ENCODE data around the gene TLR7.

Gene TLR7

GRCh38 chrX:12866451-12867377 is at the start of gene TLR7:
TLR7 (plus strand) TSS chrX:12867072; CDS start chrX:12867579, 507 bp downstream.
- no peak within 1 kb of the TSS for H3K4me3 ChIP-seq (ENCODE audit: low read depth in 1 of 2, low read length in 2 of 2)
- H3K9ac ChIP-seq (ENCODE audit: low read depth in 1 of 2, low read length in 2 of 2) = no peak within 1 kb of the TSS
- H3K36me3 ChIP-seq (ENCODE audit: control insufficient read depth in 1 of 2, insufficient read depth in 2 of 2, low read length in 2 of 2) = no peaks in the 10 kb centered on the region
- no peak within 1 kb of the TSS for H3K27ac ChIP-seq (ENCODE audit: low read depth, low read length)
- no peaks in the 10 kb centered on the region for H3K4me1 ChIP-seq (ENCODE audit: control insufficient read depth in 1 of 2, insufficient read depth in 2 of 2, low read length in 2 of 2)
- H3K27me3 ChIP-seq (ENCODE audit: control insufficient read depth in 1 of 2, insufficient read depth in 2 of 2, low read length in 2 of 2) = no peaks in the 10 kb centered on the region
- H3K9me3 ChIP-seq (ENCODE audit: control insufficient read depth in 1 of 2, low read length in 2 of 2) = no peaks in the 10 kb centered on the region

- Histone ChIP-seq H3K9ac (ENCODE audit: low read depth in 1 of 2, low read length in 2 of 2) (no peak overlapping the region), H3K27me3 (ENCODE audit: control insufficient read depth in 1 of 2, insufficient read depth in 2 of 2, low read length in 2 of 2) (no peaks in the 10 kb centered on the region), H3K4me3 (ENCODE audit: low read depth in 1 of 2, low read length in 2 of 2) (no peak overlapping the region), H3K27ac (ENCODE audit: low read depth, low read length) (no peak overlapping the region), H3K36me3 (ENCODE audit: control insufficient read depth in 1 of 2, insufficient read depth in 2 of 2, low read length in 2 of 2) (peaks cover 3 to 16% of the 10 kb centered on the region in 2 donors), H3K9me3 (ENCODE audit: control insufficient read depth in 1 of 2, low read length in 2 of 2) (no peaks in the 10 kb centered on the region), H3K4me1 (ENCODE audit: control insufficient read depth in 1 of 2, insufficient read depth in 2 of 2, low read length in 2 of 2) (no peaks in the 10 kb centered on the region)
Measured at GRCh38 chrX:12817528-12817927, 49.3 kb upstream of the TLR7 start.

- H3K4me1 ChIP-seq (ENCODE audit: control insufficient read depth in 1 of 2, insufficient read depth in 2 of 2, low read length in 2 of 2) = no peaks in the 10 kb centered on the region
- no peaks in the 10 kb centered on the region for H3K27me3 ChIP-seq (ENCODE audit: control insufficient read depth in 1 of 2, insufficient read depth in 2 of 2, low read length in 2 of 2)
Measured at GRCh38 chrX:12819222-12819621, 47.6 kb upstream of the TLR7 start.

GRCh38 chrX:12820737-12821136 is 46.1 kb upstream of the TLR7 start:
- H3K9ac ChIP-seq (ENCODE audit: low read depth in 1 of 2, low read length in 2 of 2) = no peak overlapping the region
- no peaks in the 10 kb centered on the region for H3K27me3 ChIP-seq (ENCODE audit: control insufficient read depth in 1 of 2, insufficient read depth in 2 of 2, low read length in 2 of 2)

More at GRCh38 chrX:12819222-12819621, 47.6 kb upstream of the TLR7 start:
- H3K27ac ChIP-seq (ENCODE audit: low read depth, low read length) = no peak overlapping the region
- H3K9ac ChIP-seq (ENCODE audit: low read depth in 1 of 2, low read length in 2 of 2) = no peak overlapping the region
- H3K36me3 ChIP-seq (ENCODE audit: control insufficient read depth in 1 of 2, insufficient read depth in 2 of 2, low read length in 2 of 2) = peaks cover 3 to 21% of the 10 kb centered on the region in 2 donors
- H3K9me3 ChIP-seq (ENCODE audit: control insufficient read depth in 1 of 2, low read length in 2 of 2) = no peaks in the 10 kb centered on the region
- no peak overlapping the region for H3K4me3 ChIP-seq (ENCODE audit: low read depth in 1 of 2, low read length in 2 of 2)

GRCh38 chrX:12824944-12825343 is 41.9 kb upstream of the TLR7 start:
- H3K36me3 ChIP-seq (ENCODE audit: control insufficient read depth in 1 of 2, insufficient read depth in 2 of 2, low read length in 2 of 2) = peaks cover 0 to 32% of the 10 kb centered on the region in 2 donors
- no peaks in the 10 kb centered on the region for H3K4me1 ChIP-seq (ENCODE audit: control insufficient read depth in 1 of 2, insufficient read depth in 2 of 2, low read length in 2 of 2)
- H3K27me3 ChIP-seq (ENCODE audit: control insufficient read depth in 1 of 2, insufficient read depth in 2 of 2, low read length in 2 of 2) = no peaks in the 10 kb centered on the region
- no peak overlapping the region for H3K4me3 ChIP-seq (ENCODE audit: low read depth in 1 of 2, low read length in 2 of 2)
- H3K27ac ChIP-seq (ENCODE audit: low read depth, low read length) = no peak overlapping the region
- H3K9ac ChIP-seq (ENCODE audit: low read depth in 1 of 2, low read length in 2 of 2) = no peak overlapping the region
- H3K9me3 ChIP-seq (ENCODE audit: control insufficient read depth in 1 of 2, low read length in 2 of 2) = no peaks in the 10 kb centered on the region

More at GRCh38 chrX:12820737-12821136, 46.1 kb upstream of the TLR7 start:
- Histone ChIP-seq H3K4me3 (ENCODE audit: low read depth in 1 of 2, low read length in 2 of 2) (no peak overlapping the region), H3K36me3 (ENCODE audit: control insufficient read depth in 1 of 2, insufficient read depth in 2 of 2, low read length in 2 of 2) (peaks cover 3 to 32% of the 10 kb centered on the region in 2 donors), H3K9me3 (ENCODE audit: control insufficient read depth in 1 of 2, low read length in 2 of 2) (no peaks in the 10 kb centered on the region), H3K4me1 (ENCODE audit: control insufficient read depth in 1 of 2, insufficient read depth in 2 of 2, low read length in 2 of 2) (no peaks in the 10 kb centered on the region), H3K27ac (ENCODE audit: low read depth, low read length) (no peak overlapping the region)

- Histone ChIP-seq H3K27me3 (ENCODE audit: control insufficient read depth in 1 of 2, insufficient read depth in 2 of 2, low read length in 2 of 2) (no peaks in the 10 kb centered on the region), H3K9me3 (ENCODE audit: control insufficient read depth in 1 of 2, low read length in 2 of 2) (no peaks in the 10 kb centered on the region), H3K4me1 (ENCODE audit: control insufficient read depth in 1 of 2, insufficient read depth in 2 of 2, low read length in 2 of 2) (no peaks in the 10 kb centered on the region), H3K9ac (ENCODE audit: low read depth in 1 of 2, low read length in 2 of 2) (no peak overlapping the region), H3K36me3 (ENCODE audit: control insufficient read depth in 1 of 2, insufficient read depth in 2 of 2, low read length in 2 of 2) (peaks cover 0 to 25% of the 10 kb centered on the region in 2 donors), H3K27ac (ENCODE audit: low read depth, low read length) (no peak overlapping the region), H3K4me3 (ENCODE audit: low read depth in 1 of 2, low read length in 2 of 2) (no peak overlapping the region)
Measured at GRCh38 chrX:12825801-12826200, 41.1 kb upstream of the TLR7 start.

GRCh38 chrX:12843061-12843667 is 23.7 kb upstream of the TLR7 start:
- Histone ChIP-seq H3K27ac (ENCODE audit: low read depth, low read length) (no peak overlapping the region), H3K9me3 (ENCODE audit: control insufficient read depth in 1 of 2, low read length in 2 of 2) (no peaks in the 10 kb centered on the region), H3K36me3 (ENCODE audit: control insufficient read depth in 1 of 2, insufficient read depth in 2 of 2, low read length in 2 of 2) (no peaks in the 10 kb centered on the region), H3K4me1 (ENCODE audit: control insufficient read depth in 1 of 2, insufficient read depth in 2 of 2, low read length in 2 of 2) (no peaks in the 10 kb centered on the region), H3K27me3 (ENCODE audit: control insufficient read depth in 1 of 2, insufficient read depth in 2 of 2, low read length in 2 of 2) (no peaks in the 10 kb centered on the region), H3K4me3 (ENCODE audit: low read depth in 1 of 2, low read length in 2 of 2) (no peak overlapping the region), H3K9ac (ENCODE audit: low read depth in 1 of 2, low read length in 2 of 2) (no peak overlapping the region)

GRCh38 chrX:12843668-12844279 is 23.1 kb upstream of the TLR7 start:
- Histone ChIP-seq H3K9ac (ENCODE audit: low read depth in 1 of 2, low read length in 2 of 2) (no peak overlapping the region), H3K27ac (ENCODE audit: low read depth, low read length) (no peak overlapping the region), H3K9me3 (ENCODE audit: control insufficient read depth in 1 of 2, low read length in 2 of 2) (no peaks in the 10 kb centered on the region)

GRCh38 chrX:12844319-12844718 is 22.6 kb upstream of the TLR7 start:
- Histone ChIP-seq H3K36me3 (ENCODE audit: control insufficient read depth in 1 of 2, insufficient read depth in 2 of 2, low read length in 2 of 2) (no peaks in the 10 kb centered on the region), H3K4me1 (ENCODE audit: control insufficient read depth in 1 of 2, insufficient read depth in 2 of 2, low read length in 2 of 2) (no peaks in the 10 kb centered on the region), H3K27ac (ENCODE audit: low read depth, low read length) (no peak overlapping the region), H3K9me3 (ENCODE audit: control insufficient read depth in 1 of 2, low read length in 2 of 2) (no peaks in the 10 kb centered on the region), H3K9ac (ENCODE audit: low read depth in 1 of 2, low read length in 2 of 2) (no peak overlapping the region), H3K27me3 (ENCODE audit: control insufficient read depth in 1 of 2, insufficient read depth in 2 of 2, low read length in 2 of 2) (no peaks in the 10 kb centered on the region), H3K4me3 (ENCODE audit: low read depth in 1 of 2, low read length in 2 of 2) (peak overlapping the region in 1 of 2 donors; percentile 50)

More at GRCh38 chrX:12843668-12844279, 23.1 kb upstream of the TLR7 start:
- Histone ChIP-seq H3K36me3 (ENCODE audit: control insufficient read depth in 1 of 2, insufficient read depth in 2 of 2, low read length in 2 of 2) (no peaks in the 10 kb centered on the region), H3K27me3 (ENCODE audit: control insufficient read depth in 1 of 2, insufficient read depth in 2 of 2, low read length in 2 of 2) (no peaks in the 10 kb centered on the region), H3K4me3 (ENCODE audit: low read depth in 1 of 2, low read length in 2 of 2) (peak overlapping the region in 1 of 2 donors; percentile 50), H3K4me1 (ENCODE audit: control insufficient read depth in 1 of 2, insufficient read depth in 2 of 2, low read length in 2 of 2) (no peaks in the 10 kb centered on the region)

- no peaks in the 10 kb centered on the region for H3K4me1 ChIP-seq (ENCODE audit: control insufficient read depth in 1 of 2, insufficient read depth in 2 of 2, low read length in 2 of 2)
- no peak overlapping the region for H3K4me3 ChIP-seq (ENCODE audit: low read depth in 1 of 2, low read length in 2 of 2)
- H3K27me3 ChIP-seq (ENCODE audit: control insufficient read depth in 1 of 2, insufficient read depth in 2 of 2, low read length in 2 of 2) = no peaks in the 10 kb centered on the region
- no peaks in the 10 kb centered on the region for H3K36me3 ChIP-seq (ENCODE audit: control insufficient read depth in 1 of 2, insufficient read depth in 2 of 2, low read length in 2 of 2)
- no peak overlapping the region for H3K9ac ChIP-seq (ENCODE audit: low read depth in 1 of 2, low read length in 2 of 2)
- no peak overlapping the region for H3K27ac ChIP-seq (ENCODE audit: low read depth, low read length)
- H3K9me3 ChIP-seq (ENCODE audit: control insufficient read depth in 1 of 2, low read length in 2 of 2) = no peaks in the 10 kb centered on the region
Measured at GRCh38 chrX:12865359-12865758, 1.5 kb upstream of the TLR7 start.
